ENCODE data around the gene PPP2R5B. TPM values are rescaled to one million over a fixed set of nuclear protein-coding genes. Genes with fewer than 3 reads are reported as not detected.
A peak's percentile ranks its signal among the peaks of the same experiment; 100 is the strongest.

The PPP2R5B gene
- total and polyA plus RNA-seq, 9 of the 15 experiments (the other 6 are each of a cell fraction or from before 2014, with no cell fraction given): 0.10 to 7.8 (median 3.3) TPM

DNA sequence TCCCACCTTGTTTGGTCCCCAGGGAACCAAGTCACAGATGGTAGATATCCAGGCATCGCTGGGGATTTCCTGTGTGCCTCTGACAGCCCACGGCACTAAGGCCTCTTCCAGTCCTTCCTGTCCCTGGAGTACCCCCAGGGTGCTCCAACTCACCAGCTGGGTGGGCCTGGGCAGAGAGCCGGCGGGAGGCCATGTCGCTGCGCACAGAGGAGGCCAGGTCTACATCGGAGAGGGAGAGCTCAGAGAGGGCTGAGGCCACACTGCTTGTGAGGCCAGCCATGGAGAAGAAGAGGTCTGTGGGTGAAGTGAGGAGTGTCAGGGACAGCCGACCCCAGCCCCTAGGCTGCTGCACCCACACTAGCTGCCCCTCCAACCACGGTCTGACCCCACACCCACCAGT, 12.8 kb upstream of the PPP2R5B start:
- Histone ChIP-seq H3K4me1 (replicated peaks in 1 of 2; ENCODE audit: control insufficient read depth in 2 of 2, insufficient read depth in 2 of 2, low read length in 2 of 2) (peaks cover 8 to 49% of the 10 kb centered on the region in 2 experiments; a peak in 4 of 5 replicates), H3K4me3 (no peak overlapping the region), H4K20me1 (replicated peaks; ENCODE audit: control insufficient read depth, insufficient read depth, low read length) (no peaks in the 10 kb centered on the region), H3K27me3 (ENCODE audit: control insufficient read depth in 2 of 2, insufficient read depth in 2 of 2, low read length in 2 of 2) (no peaks in the 10 kb centered on the region), H3K79me2 (ENCODE audit: control insufficient read depth, insufficient read depth, low read length) (peaks cover 19% of the 10 kb centered on the region), H3K4me2 (ENCODE audit: insufficient read depth, low read length) (no peak overlapping the region), H3K36me3 (ENCODE audit: control insufficient read depth, insufficient read depth, low read length) (peaks cover 71% of the 10 kb centered on the region; the same call in 2 of the 3 replicates), H3K27ac (ENCODE audit: extremely low read depth, low read depth, low read length) (no peak overlapping the region), H3K9me3 (replicated peaks; ENCODE audit: control insufficient read depth, insufficient read depth, low read depth, low read length) (no peaks in the 10 kb centered on the region), H3K9ac (ENCODE audit: insufficient read depth in 1 of 2, low read depth in 2 of 2, low read length in 2 of 2) (0 out of 4 replicates have a peak overlapping the region, but pooled peaks of 1 of the 2 experiments have one; percentile 26), H3K9me1 (ENCODE audit: control insufficient read depth, insufficient read depth, low read length) (peaks cover 5% of the 10 kb centered on the region), H2AFZ (ENCODE audit: low read depth, low read length) (no peak overlapping the region)
- in situ Hi-C loops (cut with MboI): no loop called here
- no TSS peak for BruUV-seq (replicated peaks)
- FAIRE-seq (no peak), DNase-seq (ENCODE audit: extremely low read depth in 1 of 4, low spot score in 3 of 4) (no peak), ATAC-seq (no peak)
- 84% methylated on average over 9 of the region's 9 CpGs for WGBS (ENCODE audit: insufficient coverage, low coverage, missing lambda C conversion rate)
- ChIA-PET POLR2A (interaction anchor here (0.6 to 0.8 kb wide), 3 partner anchors 8 to 25 kb away, joined by 3 read pairs; no protein-coding TSS in a partner anchor), CTCF (ENCODE audit: low intra/inter-chr PET ratio) (no interaction called here)
- intact Hi-C loops (cut with micrococcal nuclease): no loop called here
- TF ChIP-seq RBFOX2 (IDR thresholded peaks at IDR 0.05; ENCODE audit: low read depth, low read length) (peak; percentile 9; the same call in 1 of the 2 replicates), MEF2D (tag; conservative IDR thresholded peaks at IDR 0.05; ENCODE audit: low read depth) (no peak)

DNA sequence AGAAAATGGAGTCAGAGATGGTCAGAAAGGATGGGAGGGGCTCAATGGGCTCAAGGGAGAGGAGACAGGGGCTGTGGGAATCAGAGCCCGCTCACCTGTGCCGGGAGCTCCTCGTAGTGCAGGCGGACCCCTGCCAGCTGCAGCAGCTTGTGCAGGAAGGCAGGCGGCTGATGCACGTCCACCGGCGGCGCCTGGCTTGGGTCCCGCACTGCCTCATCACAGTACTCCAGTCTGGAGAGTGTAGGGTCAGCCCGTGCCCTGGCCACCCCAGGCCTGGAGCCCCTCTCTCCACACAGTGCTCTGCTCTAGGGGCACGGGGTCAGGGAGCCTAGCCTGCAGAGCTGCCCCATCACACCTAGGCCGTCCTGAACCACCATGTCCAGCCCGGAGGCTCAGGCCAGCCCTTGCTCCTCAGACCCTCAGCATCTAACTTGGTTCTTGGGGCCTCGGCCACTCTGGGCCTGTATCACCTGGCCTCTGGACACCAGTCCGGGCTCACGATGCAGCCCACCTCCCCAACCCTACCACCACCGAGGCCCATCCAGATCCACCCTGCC, 11.2 kb upstream of the PPP2R5B start:
- DNase-seq (ENCODE audit: extremely low read depth in 1 of 4, low spot score in 3 of 4) (no peak), ATAC-seq (no peak), FAIRE-seq (no peak)
- Histone ChIP-seq H3K27ac (ENCODE audit: extremely low read depth, low read depth, low read length) (no peak overlapping the region), H3K4me3 (no peak overlapping the region), H3K36me3 (ENCODE audit: control insufficient read depth, insufficient read depth, low read length) (peaks cover 58% of the 10 kb centered on the region; the same call in 2 of the 3 replicates), H3K4me1 (replicated peaks in 1 of 2; ENCODE audit: control insufficient read depth in 2 of 2, insufficient read depth in 2 of 2, low read length in 2 of 2) (peaks cover 12 to 55% of the 10 kb centered on the region in 2 experiments; a peak in 4 of 5 replicates), H3K4me2 (ENCODE audit: insufficient read depth, low read length) (no peak overlapping the region), H3K9me1 (ENCODE audit: control insufficient read depth, insufficient read depth, low read length) (peaks cover 5% of the 10 kb centered on the region), H2AFZ (ENCODE audit: low read depth, low read length) (no peak overlapping the region), H4K20me1 (replicated peaks; ENCODE audit: control insufficient read depth, insufficient read depth, low read length) (no peaks in the 10 kb centered on the region), H3K9me3 (replicated peaks; ENCODE audit: control insufficient read depth, insufficient read depth, low read depth, low read length) (no peaks in the 10 kb centered on the region), H3K9ac (ENCODE audit: insufficient read depth in 1 of 2, low read depth in 2 of 2, low read length in 2 of 2) (peak overlapping the region in 1 of 2 experiments; percentile 30; a peak in 1 of 4 replicates), H3K27me3 (ENCODE audit: control insufficient read depth in 2 of 2, insufficient read depth in 2 of 2, low read length in 2 of 2) (no peaks in the 10 kb centered on the region), H3K79me2 (ENCODE audit: control insufficient read depth, insufficient read depth, low read length) (peaks cover 26% of the 10 kb centered on the region)
- POLR2A ChIA-PET: no interaction called here
- in situ Hi-C loops (cut with MboI): no loop called here
- CTCF ChIA-PET (ENCODE audit: low intra/inter-chr PET ratio): no interaction called here
- intact Hi-C loops (cut with micrococcal nuclease): no loop called here
- BruUV-seq (replicated peaks): no TSS peak
- WGBS (ENCODE audit: insufficient coverage, low coverage, missing lambda C conversion rate): 88% methylated on average over 16 of the region's 18 CpGs
- TF ChIP-seq RBFOX2 (IDR thresholded peaks at IDR 0.05; ENCODE audit: low read depth, low read length) (peak; percentile 33; the same call in 1 of the 2 replicates), PTRF (tag; IDR thresholded peaks at IDR 0.05) (no peak), KLF1 (tag; IDR thresholded peaks at IDR 0.05) (no peak), TRIM24 (IDR thresholded peaks at IDR 0.05) (no peak)
- TF ChIP-seq, protein P1, sequence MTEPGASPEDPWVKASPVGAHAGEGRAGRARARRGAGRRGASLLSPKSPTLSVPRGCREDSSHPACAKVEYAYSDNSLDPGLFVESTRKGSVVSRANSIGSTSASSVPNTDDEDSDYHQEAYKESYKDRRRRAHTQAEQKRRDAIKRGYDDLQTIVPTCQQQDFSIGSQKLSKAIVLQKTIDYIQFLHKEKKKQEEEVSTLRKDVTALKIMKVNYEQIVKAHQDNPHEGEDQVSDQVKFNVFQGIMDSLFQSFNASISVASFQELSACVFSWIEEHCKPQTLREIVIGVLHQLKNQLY (CRISPR knock-in tag; conservative IDR thresholded peaks at IDR 0.05): no peak
- TF ChIP-seq, protein P2, sequence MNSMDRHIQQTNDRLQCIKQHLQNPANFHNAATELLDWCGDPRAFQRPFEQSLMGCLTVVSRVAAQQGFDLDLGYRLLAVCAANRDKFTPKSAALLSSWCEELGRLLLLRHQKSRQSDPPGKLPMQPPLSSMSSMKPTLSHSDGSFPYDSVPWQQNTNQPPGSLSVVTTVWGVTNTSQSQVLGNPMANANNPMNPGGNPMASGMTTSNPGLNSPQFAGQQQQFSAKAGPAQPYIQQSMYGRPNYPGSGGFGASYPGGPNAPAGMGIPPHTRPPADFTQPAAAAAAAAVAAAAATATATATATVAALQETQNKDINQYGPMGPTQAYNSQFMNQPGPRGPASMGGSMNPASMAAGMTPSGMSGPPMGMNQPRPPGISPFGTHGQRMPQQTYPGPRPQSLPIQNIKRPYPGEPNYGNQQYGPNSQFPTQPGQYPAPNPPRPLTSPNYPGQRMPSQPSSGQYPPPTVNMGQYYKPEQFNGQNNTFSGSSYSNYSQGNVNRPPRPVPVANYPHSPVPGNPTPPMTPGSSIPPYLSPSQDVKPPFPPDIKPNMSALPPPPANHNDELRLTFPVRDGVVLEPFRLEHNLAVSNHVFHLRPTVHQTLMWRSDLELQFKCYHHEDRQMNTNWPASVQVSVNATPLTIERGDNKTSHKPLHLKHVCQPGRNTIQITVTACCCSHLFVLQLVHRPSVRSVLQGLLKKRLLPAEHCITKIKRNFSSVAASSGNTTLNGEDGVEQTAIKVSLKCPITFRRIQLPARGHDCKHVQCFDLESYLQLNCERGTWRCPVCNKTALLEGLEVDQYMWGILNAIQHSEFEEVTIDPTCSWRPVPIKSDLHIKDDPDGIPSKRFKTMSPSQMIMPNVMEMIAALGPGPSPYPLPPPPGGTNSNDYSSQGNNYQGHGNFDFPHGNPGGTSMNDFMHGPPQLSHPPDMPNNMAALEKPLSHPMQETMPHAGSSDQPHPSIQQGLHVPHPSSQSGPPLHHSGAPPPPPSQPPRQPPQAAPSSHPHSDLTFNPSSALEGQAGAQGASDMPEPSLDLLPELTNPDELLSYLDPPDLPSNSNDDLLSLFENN (IDR thresholded peaks at IDR 0.05; ENCODE audit: low read depth in 2 of 2, low read length in 2 of 2): no peak
